PC-9 (cell line): Measurements from ENCODE around the gene CEACAM8. TPM values are rescaled to one million over a fixed set of nuclear protein-coding genes. Genes with fewer than 3 reads are reported as not detected.

Source experiments
- BruUV-seq: library from RNA; stranded (reverse); fragments of 400-500 nt; replicated peaks from 2 replicates; lab custom pipeline; 2021; lab: Mats Ljungman, UMichigan
- CTCF ChIA-PET: fragments of 300-600 bp; sonication (Branson Sonifier 250); formaldehyde crosslinking; loops from one replicate; lab custom pipeline; 2022; ENCODE audit warnings: antibody characterized with exemption; lab: Charles Lee
- POLR2A ChIA-PET: fragments of 300-600 bp; sonication (Branson Sonifier 250); formaldehyde crosslinking; loops from one replicate; lab custom pipeline; 2022; ENCODE audit warnings: antibody characterized with exemption; ENCODE audit not compliant: unreplicated experiment; lab: Charles Lee
- DNase-seq, 2 experiments: peaks; one replicate each; pipeline versions ENCODE4 v3.0.0 to v3.0.0-alpha.2; 2015 to 2022; ENCODE audit warnings: mixed read lengths in 1 of 2
- H2AFZ ChIP-seq: fragments of 200-600 bp; sonication (generic); 2 replicates; pipeline ENCODE4 v1.8.1; 2017; ENCODE audit warnings: antibody characterized with exemption
- H3F3A ChIP-seq: fragments of 200-600 bp; sonication (generic); 2 replicates; pipeline ENCODE4 v1.8.1; 2017; ENCODE audit warnings: antibody characterized with exemption, mild to moderate bottlenecking, low read depth; ENCODE audit not compliant: insufficient read depth
- H3K27ac ChIP-seq: fragments of 200-600 bp; sonication (generic); 2 replicates; pipeline ENCODE4 v1.6.1; 2016; ENCODE audit warnings: mixed run types
- H3K27me3 ChIP-seq: fragments of 200-600 bp; sonication (generic); 2 replicates; pipeline ENCODE4 v1.6.1; 2016; ENCODE audit warnings: low read depth, mixed run types; ENCODE audit not compliant: insufficient read depth
- H3K36me3 ChIP-seq: fragments of 200-600 bp; sonication (generic); 2 replicates; pipeline ENCODE4 v1.6.1; 2016; ENCODE audit warnings: low read depth, mixed run types
- H3K4me1 ChIP-seq: fragments of 200-600 bp; sonication (generic); replicated peaks from 2 replicates; pipeline ENCODE4 v1.6.1; 2016; ENCODE audit warnings: mixed run types; ENCODE audit not compliant: insufficient read depth
- H3K4me2 ChIP-seq: fragments of 200-600 bp; sonication (generic); 2 replicates; pipeline ENCODE4 v1.6.1; 2017; ENCODE audit warnings: mixed run types
- H3K4me3 ChIP-seq: fragments of 200-600 bp; sonication (generic); 2 replicates; pipeline ENCODE4 v1.6.1; 2016; ENCODE audit warnings: mixed run types
- H3K79me2 ChIP-seq: fragments of 200-600 bp; sonication (generic); 2 replicates; pipeline ENCODE4 v1.6.1; 2017; ENCODE audit warnings: low read depth, mixed run types
- H3K9me2 ChIP-seq: fragments of 200-600 bp; sonication (generic); 2 replicates; pipeline ENCODE4 v1.8.1; 2017; ENCODE audit warnings: mild to moderate bottlenecking; ENCODE audit not compliant: insufficient read depth
- H3K9me3 ChIP-seq: fragments of 200-600 bp; sonication (generic); 2 replicates; pipeline ENCODE4 v1.8.1; 2016; ENCODE audit warnings: low read depth; ENCODE audit not compliant: insufficient read depth
- H4K20me1 ChIP-seq: fragments of 200-600 bp; sonication (generic); 2 replicates; pipeline ENCODE4 v1.8.1; 2017; ENCODE audit not compliant: insufficient read depth
- CTCF ChIP-seq: fragments of 200-600 bp; sonication (generic); conservative IDR thresholded peaks from 2 replicates; pipeline ENCODE4 v1.6.1; 2017; ENCODE audit warnings: mixed run types, antibody characterized with exemption, mild to moderate bottlenecking, moderate library complexity
- EZH2 ChIP-seq: fragments of 200-600 bp; sonication (generic); IDR thresholded peaks from 2 replicates; pipeline ENCODE4 v1.8.0; 2017; ENCODE audit warnings: antibody characterized with exemption, low read depth
- intact Hi-C: fragments of 100-400 bp; cut with micrococcal nuclease; formaldehyde crosslinking; loops from one replicate; pipeline ENCODE4 v1.10.0; 2022; ENCODE audit not compliant: unreplicated experiment
- total RNA-seq: library from RNA; stranded (reverse); gene quantifications from 2 replicates; pipeline ENCODE4 v1.2.3, GENCODE V29; 2021

CEACAM8 gene
- total RNA-seq, 1 experiment from 2014 or later, result not detected

GRCh38 chr19:42571116-42571515, 23.6 kb downstream of the CEACAM8 start:
- Histone ChIP-seq H3K4me2 (no peak overlapping the region), H4K20me1 (no peaks in the 10 kb centered on the region), H3K4me3 (no peak overlapping the region), H3K27me3 (0 out of 2 replicates have a peak, but pooled peaks cover 10% of the 10 kb centered on the region), H2AFZ (no peak overlapping the region), H3K27ac (no peak overlapping the region), H3K36me3 (no peaks in the 10 kb centered on the region), H3F3A (no peaks in the 10 kb centered on the region), H3K4me1 (no peaks in the 10 kb centered on the region), H3K79me2 (no peaks in the 10 kb centered on the region), H3K9me3 (no peaks in the 10 kb centered on the region), H3K9me2 (no peaks in the 10 kb centered on the region)
- TF ChIP-seq CTCF (no peak), EZH2 (no peak)
- ChIA-PET POLR2A (no interaction called here), CTCF (no interaction called here)
- no TSS peak for BruUV-seq
- DNase-seq, result no peak
- intact Hi-C loops, result no loop called here

GRCh38 chr19:42569193-42569592, 25.5 kb downstream of the CEACAM8 start:
- ChIA-PET CTCF (no interaction called here), POLR2A (no interaction called here)
- Histone ChIP-seq H3F3A (no peaks in the 10 kb centered on the region), H3K9me2 (no peaks in the 10 kb centered on the region), H3K4me3 (no peak overlapping the region), H3K9me3 (no peaks in the 10 kb centered on the region), H3K36me3 (no peaks in the 10 kb centered on the region), H4K20me1 (no peaks in the 10 kb centered on the region), H2AFZ (no peak overlapping the region), H3K4me2 (no peak overlapping the region), H3K79me2 (no peaks in the 10 kb centered on the region), H3K27ac (no peak overlapping the region), H3K4me1 (no peaks in the 10 kb centered on the region), H3K27me3 (0 out of 2 replicates have a peak, but pooled peaks cover 10% of the 10 kb centered on the region)
- no peak for DNase-seq
- TF ChIP-seq CTCF (no peak), EZH2 (no peak)
- no TSS peak for BruUV-seq
- intact Hi-C loops, result no loop called here

- no peak for DNase-seq
- CTCF ChIA-PET, result interaction anchor here (0.6 kb wide), 1 partner anchor 310 kb away, joined by 10 read pairs; no protein-coding TSS in a partner anchor
- Histone ChIP-seq H3K9me3 (no peaks in the 10 kb centered on the region), H3K79me2 (no peaks in the 10 kb centered on the region), H3K4me3 (no peak overlapping the region), H3K27me3 (0 out of 2 replicates have a peak, but pooled peaks cover 10% of the 10 kb centered on the region), H3K4me1 (no peaks in the 10 kb centered on the region), H3K27ac (no peak overlapping the region), H3K36me3 (no peaks in the 10 kb centered on the region), H2AFZ (no peak overlapping the region), H3K4me2 (no peak overlapping the region), H3K9me2 (no peaks in the 10 kb centered on the region), H4K20me1 (no peaks in the 10 kb centered on the region), H3F3A (no peaks in the 10 kb centered on the region)
- BruUV-seq, result no TSS peak
- intact Hi-C loops, result no loop called here
- TF ChIP-seq EZH2 (no peak), CTCF (no peak)
- POLR2A ChIA-PET, result no interaction called here
Observed at GRCh38 chr19:42568006-42568405, 26.7 kb downstream of the CEACAM8 start.
